GM12801 (cell line): Measurements from ENCODE around the gene HMCN2.

Source experiments
- CTCF ChIP-seq: IDR thresholded peaks from one replicate; pipeline ENCODE4 v1.5.1; 2011; ENCODE audit warnings: control low read depth; ENCODE audit not compliant: insufficient read length; ENCODE audit errors: extremely low read depth

HMCN2 gene

DNA sequence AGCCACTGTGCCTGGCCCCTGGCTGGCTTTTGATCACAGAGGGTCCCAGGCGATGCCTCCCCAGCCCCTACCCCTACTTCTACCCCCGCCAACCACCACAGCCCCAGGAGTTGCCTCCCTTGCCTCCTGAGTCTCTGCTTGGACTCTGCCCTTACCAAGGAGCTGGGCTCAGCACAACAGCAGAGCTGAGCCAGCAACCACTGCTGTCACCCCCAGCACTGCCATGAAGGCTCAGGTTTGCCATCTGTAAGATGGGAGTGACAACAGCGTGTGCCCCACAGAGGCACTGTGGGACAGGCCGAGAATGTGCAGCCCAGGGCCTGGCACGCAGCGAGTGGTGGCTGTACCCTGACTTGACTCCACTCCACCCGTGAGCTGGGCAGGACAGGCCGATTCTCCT is 116.1 kb downstream of the HMCN2 start:
- no peak for TF ChIP-seq CTCF

GRCh38 chr9:130382096-130382495 is 116.5 kb downstream of the HMCN2 start:
- TF ChIP-seq CTCF = no peak

DNA sequence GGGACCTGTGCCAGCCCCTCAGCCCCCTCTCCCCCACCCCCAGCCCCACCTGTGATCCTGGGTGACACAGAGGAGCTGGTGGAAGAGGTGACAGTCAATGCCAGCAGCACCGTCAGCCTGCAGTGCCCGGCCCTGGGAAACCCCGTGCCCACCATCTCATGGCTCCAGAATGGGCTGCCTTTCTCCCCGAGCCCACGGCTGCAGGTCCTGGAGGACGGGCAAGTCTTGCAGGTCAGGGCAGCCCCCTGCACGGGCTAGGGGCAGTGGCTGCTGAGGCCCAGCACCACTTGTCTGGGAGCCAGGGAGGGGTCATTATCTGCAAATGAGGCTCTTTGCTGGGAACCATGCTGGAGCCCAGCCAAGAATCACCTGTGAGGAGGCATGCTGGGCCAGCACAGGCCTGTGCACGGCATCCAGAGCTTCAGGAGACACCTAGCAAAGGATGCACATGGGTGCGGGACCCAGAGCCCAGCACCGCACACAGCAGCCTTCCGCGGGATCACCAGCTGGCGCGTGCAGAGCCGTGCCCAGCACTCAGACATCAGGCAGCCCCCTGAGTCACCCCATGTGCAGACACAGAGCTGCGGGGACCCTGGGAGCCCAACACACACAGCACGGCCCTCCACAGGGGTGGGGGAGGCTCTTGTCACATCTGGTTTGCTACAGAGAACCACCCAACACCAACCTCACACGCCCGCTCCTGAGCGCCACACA is 117.2 kb downstream of the HMCN2 start:
- no peak for TF ChIP-seq CTCF

- no peak for TF ChIP-seq CTCF
These were observed 117.8 kb downstream of the HMCN2 start for GRCh38 chr9:130383350-130383715.

GRCh38 chr9:130383979-130384676 is 118.6 kb downstream of the HMCN2 start:
- TF ChIP-seq CTCF = no peak

- TF ChIP-seq CTCF = no peak
These were observed 119.7 kb downstream of the HMCN2 start for GRCh38 chr9:130385257-130385656.

DNA sequence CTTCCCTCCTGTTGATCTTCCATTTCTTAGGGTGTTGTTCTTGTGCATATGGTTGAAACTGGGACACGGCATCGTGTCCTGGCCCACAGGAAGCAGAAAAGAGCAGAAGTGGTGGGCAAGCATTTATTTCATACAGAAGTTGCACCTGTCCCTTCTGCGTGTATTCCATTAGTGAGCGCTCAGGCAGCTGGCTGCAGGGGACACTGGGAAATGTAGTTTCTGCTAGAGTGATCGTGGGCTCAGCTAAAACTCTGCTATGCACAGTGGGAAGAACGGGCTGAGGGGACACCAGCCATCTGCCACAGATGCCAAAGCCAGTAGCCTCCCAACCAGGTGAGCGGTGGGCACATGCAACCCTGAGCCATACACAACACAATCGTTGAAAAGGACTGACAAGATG is 121.8 kb downstream of the HMCN2 start:
- TF ChIP-seq CTCF = no peak
